ENCODE data around the gene C1orf52.

The C1orf52 gene

DNA sequence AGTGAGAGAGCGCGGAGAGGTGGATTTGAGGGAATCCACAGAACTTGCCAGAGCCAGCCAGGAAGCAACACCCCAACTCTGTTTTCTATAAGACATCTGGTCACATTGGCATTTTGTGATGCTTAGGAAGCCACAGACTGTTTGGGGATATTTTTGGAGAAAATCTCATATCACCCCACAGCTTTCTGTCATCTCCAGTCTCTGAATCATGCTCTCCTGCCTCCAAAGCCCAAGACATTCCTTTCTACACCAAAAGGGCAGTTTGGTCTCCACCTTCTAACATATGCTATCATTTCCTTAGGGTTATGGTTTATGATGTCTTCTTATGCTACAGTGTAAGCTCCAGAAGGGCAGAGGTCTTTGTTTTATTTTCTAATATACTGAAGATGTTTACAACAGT, 31.4 kb upstream of the C1orf52 start:
- peaks cover 2% of the 10 kb centered on the region for H3K27me3 ChIP-seq (ENCODE audit: insufficient read depth, poor library complexity, severe bottlenecking)
- no peak for DNase-seq (ENCODE audit: low read depth in 1 of 2, low spot score in 1 of 2)
- no peak overlapping the region for H3K27ac ChIP-seq (replicated peaks)
- TF ChIP-seq GABPA (IDR thresholded peaks at IDR 0.05; ENCODE audit: low read depth) (no peak), POLR2AphosphoS5 (IDR thresholded peaks at IDR 0.05; ENCODE audit: low read depth) (no peak), SPI1 (IDR thresholded peaks at IDR 0.05; ENCODE audit: borderline replicate concordance, low read depth) (no peak)
- TF ChIP-seq, protein P1, sequence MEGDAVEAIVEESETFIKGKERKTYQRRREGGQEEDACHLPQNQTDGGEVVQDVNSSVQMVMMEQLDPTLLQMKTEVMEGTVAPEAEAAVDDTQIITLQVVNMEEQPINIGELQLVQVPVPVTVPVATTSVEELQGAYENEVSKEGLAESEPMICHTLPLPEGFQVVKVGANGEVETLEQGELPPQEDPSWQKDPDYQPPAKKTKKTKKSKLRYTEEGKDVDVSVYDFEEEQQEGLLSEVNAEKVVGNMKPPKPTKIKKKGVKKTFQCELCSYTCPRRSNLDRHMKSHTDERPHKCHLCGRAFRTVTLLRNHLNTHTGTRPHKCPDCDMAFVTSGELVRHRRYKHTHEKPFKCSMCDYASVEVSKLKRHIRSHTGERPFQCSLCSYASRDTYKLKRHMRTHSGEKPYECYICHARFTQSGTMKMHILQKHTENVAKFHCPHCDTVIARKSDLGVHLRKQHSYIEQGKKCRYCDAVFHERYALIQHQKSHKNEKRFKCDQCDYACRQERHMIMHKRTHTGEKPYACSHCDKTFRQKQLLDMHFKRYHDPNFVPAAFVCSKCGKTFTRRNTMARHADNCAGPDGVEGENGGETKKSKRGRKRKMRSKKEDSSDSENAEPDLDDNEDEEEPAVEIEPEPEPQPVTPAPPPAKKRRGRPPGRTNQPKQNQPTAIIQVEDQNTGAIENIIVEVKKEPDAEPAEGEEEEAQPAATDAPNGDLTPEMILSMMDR (IDR thresholded peaks at IDR 0.05; ENCODE audit: insufficient read depth, low read length) = no peak
- TF ChIP-seq, protein P2, sequence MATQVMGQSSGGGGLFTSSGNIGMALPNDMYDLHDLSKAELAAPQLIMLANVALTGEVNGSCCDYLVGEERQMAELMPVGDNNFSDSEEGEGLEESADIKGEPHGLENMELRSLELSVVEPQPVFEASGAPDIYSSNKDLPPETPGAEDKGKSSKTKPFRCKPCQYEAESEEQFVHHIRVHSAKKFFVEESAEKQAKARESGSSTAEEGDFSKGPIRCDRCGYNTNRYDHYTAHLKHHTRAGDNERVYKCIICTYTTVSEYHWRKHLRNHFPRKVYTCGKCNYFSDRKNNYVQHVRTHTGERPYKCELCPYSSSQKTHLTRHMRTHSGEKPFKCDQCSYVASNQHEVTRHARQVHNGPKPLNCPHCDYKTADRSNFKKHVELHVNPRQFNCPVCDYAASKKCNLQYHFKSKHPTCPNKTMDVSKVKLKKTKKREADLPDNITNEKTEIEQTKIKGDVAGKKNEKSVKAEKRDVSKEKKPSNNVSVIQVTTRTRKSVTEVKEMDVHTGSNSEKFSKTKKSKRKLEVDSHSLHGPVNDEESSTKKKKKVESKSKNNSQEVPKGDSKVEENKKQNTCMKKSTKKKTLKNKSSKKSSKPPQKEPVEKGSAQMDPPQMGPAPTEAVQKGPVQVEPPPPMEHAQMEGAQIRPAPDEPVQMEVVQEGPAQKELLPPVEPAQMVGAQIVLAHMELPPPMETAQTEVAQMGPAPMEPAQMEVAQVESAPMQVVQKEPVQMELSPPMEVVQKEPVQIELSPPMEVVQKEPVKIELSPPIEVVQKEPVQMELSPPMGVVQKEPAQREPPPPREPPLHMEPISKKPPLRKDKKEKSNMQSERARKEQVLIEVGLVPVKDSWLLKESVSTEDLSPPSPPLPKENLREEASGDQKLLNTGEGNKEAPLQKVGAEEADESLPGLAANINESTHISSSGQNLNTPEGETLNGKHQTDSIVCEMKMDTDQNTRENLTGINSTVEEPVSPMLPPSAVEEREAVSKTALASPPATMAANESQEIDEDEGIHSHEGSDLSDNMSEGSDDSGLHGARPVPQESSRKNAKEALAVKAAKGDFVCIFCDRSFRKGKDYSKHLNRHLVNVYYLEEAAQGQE (IDR thresholded peaks at IDR 0.05; ENCODE audit: insufficient replicate concordance, low read depth) = no peak
- no peak overlapping the region for H3K4me3 ChIP-seq (replicated peaks; ENCODE audit: insufficient read depth, low read length)

DNA sequence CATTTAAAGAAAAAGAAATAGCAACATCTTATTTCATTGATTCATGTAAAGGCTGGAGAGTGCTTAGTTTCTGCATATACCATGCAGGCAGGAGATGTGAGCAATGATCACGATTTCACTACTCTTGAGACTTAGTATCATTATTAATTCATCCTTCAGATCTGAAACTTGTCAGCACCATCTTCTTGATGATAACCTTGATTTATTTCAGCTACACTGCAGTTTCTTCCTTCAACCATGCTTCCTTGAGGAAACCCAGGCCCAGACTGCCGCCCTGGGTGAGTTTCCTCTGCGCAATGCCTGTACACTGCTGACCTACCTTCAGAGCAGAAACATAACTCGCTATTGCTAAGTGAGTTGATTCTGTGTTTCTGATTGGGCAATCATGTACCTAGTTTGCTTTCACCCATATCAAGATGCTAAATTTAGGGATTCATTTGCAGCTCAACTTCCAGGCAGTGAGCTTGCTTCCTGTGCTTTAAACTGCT, 30.4 kb upstream of the C1orf52 start:
- TF ChIP-seq, protein P1 (IDR thresholded peaks at IDR 0.05; ENCODE audit: insufficient read depth, low read length) = no peak
- TF ChIP-seq, protein P2 (IDR thresholded peaks at IDR 0.05; ENCODE audit: insufficient replicate concordance, low read depth) = no peak
- no peak for TF ChIP-seq SPI1 (IDR thresholded peaks at IDR 0.05; ENCODE audit: borderline replicate concordance, low read depth)
- TF ChIP-seq POLR2AphosphoS5 (IDR thresholded peaks at IDR 0.05; ENCODE audit: low read depth) = no peak
- TF ChIP-seq GABPA (IDR thresholded peaks at IDR 0.05; ENCODE audit: low read depth) = no peak
- H3K4me3 ChIP-seq (replicated peaks; ENCODE audit: insufficient read depth, low read length) = no peak overlapping the region
- peaks cover 2% of the 10 kb centered on the region for H3K27me3 ChIP-seq (ENCODE audit: insufficient read depth, poor library complexity, severe bottlenecking)
- H3K27ac ChIP-seq (replicated peaks) = no peak overlapping the region
- DNase-seq (ENCODE audit: low read depth in 1 of 2, low spot score in 1 of 2) = no peak

DNA sequence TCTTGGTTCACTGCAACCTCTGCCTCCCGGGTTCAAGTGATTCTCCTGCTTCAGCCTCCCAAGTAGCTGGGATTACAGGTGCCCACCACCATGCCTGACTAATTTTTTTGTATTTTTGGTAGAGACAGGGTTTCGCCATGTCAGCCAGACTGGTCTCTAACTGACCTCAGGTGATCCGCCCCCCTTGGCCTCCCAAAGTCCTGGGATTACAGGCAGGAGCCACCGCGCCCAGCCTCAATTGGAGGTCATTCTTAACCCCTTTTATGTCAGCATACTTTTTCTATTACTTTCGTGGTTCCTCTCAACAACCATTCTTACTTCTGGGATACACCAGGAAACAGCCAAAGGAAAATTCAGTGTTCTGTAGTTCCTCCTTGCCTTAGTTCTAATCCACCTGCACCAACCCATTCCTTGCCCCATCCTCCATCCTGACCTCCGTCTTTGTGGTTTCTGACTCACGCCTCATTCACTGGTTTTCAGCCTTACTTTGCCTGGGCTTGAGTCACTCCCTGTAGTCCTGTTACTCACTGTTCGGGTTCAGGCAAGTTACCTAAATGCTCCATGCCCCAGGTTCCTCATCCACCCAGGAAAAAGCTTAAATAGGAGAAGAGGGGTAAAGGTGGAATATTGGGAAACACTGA, 29.9 kb upstream of the C1orf52 start:
- TF ChIP-seq SPI1 (IDR thresholded peaks at IDR 0.05; ENCODE audit: borderline replicate concordance, low read depth) = no peak
- TF ChIP-seq, protein P1 (IDR thresholded peaks at IDR 0.05; ENCODE audit: insufficient read depth, low read length) = no peak
- TF ChIP-seq, protein P2 (IDR thresholded peaks at IDR 0.05; ENCODE audit: insufficient replicate concordance, low read depth) = no peak
- TF ChIP-seq GABPA (IDR thresholded peaks at IDR 0.05; ENCODE audit: low read depth) = no peak
- no peak for TF ChIP-seq POLR2AphosphoS5 (IDR thresholded peaks at IDR 0.05; ENCODE audit: low read depth)
- Histone ChIP-seq H3K27ac (replicated peaks) (no peak overlapping the region), H3K4me3 (replicated peaks; ENCODE audit: insufficient read depth, low read length) (no peak overlapping the region), H3K27me3 (ENCODE audit: insufficient read depth, poor library complexity, severe bottlenecking) (peaks cover 2% of the 10 kb centered on the region)
- peak in 1 of 2 experiments; percentile 24 for DNase-seq (ENCODE audit: low read depth in 1 of 2, low spot score in 1 of 2)
